ENCODE results near the gene PHACTR1. TPM values are rescaled to one million over a fixed set of nuclear protein-coding genes. Genes with fewer than 3 reads are reported as not detected.

The PHACTR1 gene
- total RNA-seq, 1 experiment from 2014 or later = 15.5 TPM

- no peaks in the 10 kb centered on the region for H3K9me3 Mint-ChIP-seq
- peaks cover 27% of the 10 kb centered on the region for H3K4me1 Mint-ChIP-seq
- no peaks in the 10 kb centered on the region for H3K36me3 Mint-ChIP-seq
- no peak overlapping the region for H3K4me3 Mint-ChIP-seq
- ChIA-PET CTCF (interaction anchor here (0.9 kb wide), 1 partner anchor 165 kb away, joined by 3 read pairs; no protein-coding TSS in a partner anchor), POLR2A (no interaction called here)
- TF ChIP-seq CTCF (IDR thresholded peaks at IDR 0.05) (no peak), KAT7 (CRISPR knock-in tag; IDR thresholded peaks at IDR 0.05; ENCODE audit: borderline replicate concordance) (no peak), PREB (CRISPR knock-in tag; IDR thresholded peaks at IDR 0.05; ENCODE audit: borderline replicate concordance) (no peak), FOXP4 (CRISPR knock-in tag; IDR thresholded peaks at IDR 0.05) (no peak), NFATC4 (CRISPR knock-in tag; IDR thresholded peaks at IDR 0.05) (no peak), E2F5 (CRISPR knock-in tag; IDR thresholded peaks at IDR 0.05) (no peak), ESRRA (CRISPR knock-in tag; IDR thresholded peaks at IDR 0.05; ENCODE audit: borderline replicate concordance) (no peak), ZNF671 (CRISPR knock-in tag; IDR thresholded peaks at IDR 0.05) (no peak), ZNF138 (CRISPR knock-in tag; conservative IDR thresholded peaks at IDR 0.05) (no peak), ZBTB21 (CRISPR knock-in tag; IDR thresholded peaks at IDR 0.05; ENCODE audit: borderline replicate concordance) (no peak), SP1 (CRISPR knock-in tag; conservative IDR thresholded peaks at IDR 0.05) (no peak)
- DNase-seq (ENCODE audit: low spot score) = no peak
- H3K27me3 Mint-ChIP-seq (ENCODE audit: low read depth) = no peaks in the 10 kb centered on the region
- ATAC-seq = no peak
- 0 out of 2 replicates have a peak overlapping the region, but pooled peaks have one; percentile 39 for H3K27ac Mint-ChIP-seq
Measured at GRCh38 chr6:13076575-13076974, 360.0 kb downstream of the PHACTR1 start.

GRCh38 chr6:13077117-13077516, 360.6 kb downstream of the PHACTR1 start:
- POLR2A ChIA-PET = no interaction called here
- CTCF ChIA-PET = no interaction called here

More at GRCh38 chr6:13077117-13077516, 360.6 kb downstream of the PHACTR1 start:
- TF ChIP-seq ZNF671 (CRISPR knock-in tag; IDR thresholded peaks at IDR 0.05) (no peak), FOXP1 (CRISPR knock-in tag; IDR thresholded peaks at IDR 0.05; ENCODE audit: borderline replicate concordance) (no peak), EMX1 (CRISPR knock-in tag; IDR thresholded peaks at IDR 0.05) (no peak), ERG (CRISPR knock-in tag; IDR thresholded peaks at IDR 0.05) (no peak), SMAD4 (CRISPR knock-in tag; IDR thresholded peaks at IDR 0.05) (no peak), ATF2 (CRISPR knock-in tag; IDR thresholded peaks at IDR 0.05; ENCODE audit: borderline replicate concordance, low read depth) (no peak), HMGA2 (CRISPR knock-in tag; IDR thresholded peaks at IDR 0.05) (no peak), E2F5 (CRISPR knock-in tag; IDR thresholded peaks at IDR 0.05) (no peak), ZSCAN18 (CRISPR knock-in tag; IDR thresholded peaks at IDR 0.05) (no peak), ZNF423 (CRISPR knock-in tag; IDR thresholded peaks at IDR 0.05) (no peak), USF2 (CRISPR knock-in tag; IDR thresholded peaks at IDR 0.05) (no peak), MXD4 (CRISPR knock-in tag; IDR thresholded peaks at IDR 0.05; ENCODE audit: borderline replicate concordance) (no peak), ZMAT4 (CRISPR knock-in tag; IDR thresholded peaks at IDR 0.05) (no peak), TP53 (CRISPR knock-in tag; IDR thresholded peaks at IDR 0.05) (no peak), TEAD4 (CRISPR knock-in tag; IDR thresholded peaks at IDR 0.05) (no peak)
- peak overlapping the region; percentile 2; the same call in 1 of the 2 replicates for H3K27ac Mint-ChIP-seq
- no peak for ATAC-seq
- H3K36me3 Mint-ChIP-seq = no peaks in the 10 kb centered on the region
- no peaks in the 10 kb centered on the region for H3K9me3 Mint-ChIP-seq
- no peaks in the 10 kb centered on the region for H3K27me3 Mint-ChIP-seq (ENCODE audit: low read depth)
- peaks cover 27% of the 10 kb centered on the region for H3K4me1 Mint-ChIP-seq
- no peak overlapping the region for H3K4me3 Mint-ChIP-seq
- no peak for DNase-seq (ENCODE audit: low spot score)

All from WTC11 (cell line).